Measurements from ENCODE around the gene DSG1.
"Not testable (repeated sequence)": the region's sequence is repeated elsewhere in the genome, so short reads cannot be mapped to it uniquely, and the experiment has no call there.

The DSG1 gene

DNA sequence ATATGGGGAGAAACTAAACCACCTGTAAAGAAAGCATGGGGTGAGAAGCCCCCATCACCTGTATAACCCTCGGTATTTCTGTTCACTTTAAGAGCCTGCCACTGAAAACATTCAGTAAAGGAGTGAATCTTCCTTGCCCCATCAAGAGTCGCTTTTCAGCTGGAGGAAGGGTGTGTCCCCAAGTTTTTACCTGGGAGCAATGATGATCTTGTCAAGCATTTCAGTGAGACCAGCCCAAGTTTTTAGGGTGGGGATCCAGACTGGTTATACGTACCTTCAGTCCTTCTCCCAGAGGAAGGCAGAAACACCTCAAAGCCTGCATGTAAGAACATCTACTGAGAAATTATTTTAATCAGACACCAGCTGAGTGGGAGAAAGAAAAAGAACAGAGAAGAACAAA lies at the start of gene DSG1:
Gene DSG1, plus strand, starts transcription at position 301 of the 400 bp plus-strand sequence. CDS start 141 bp downstream, outside the sequence.
- DNase-seq (ENCODE audit: low spot score), result no peak

DNA sequence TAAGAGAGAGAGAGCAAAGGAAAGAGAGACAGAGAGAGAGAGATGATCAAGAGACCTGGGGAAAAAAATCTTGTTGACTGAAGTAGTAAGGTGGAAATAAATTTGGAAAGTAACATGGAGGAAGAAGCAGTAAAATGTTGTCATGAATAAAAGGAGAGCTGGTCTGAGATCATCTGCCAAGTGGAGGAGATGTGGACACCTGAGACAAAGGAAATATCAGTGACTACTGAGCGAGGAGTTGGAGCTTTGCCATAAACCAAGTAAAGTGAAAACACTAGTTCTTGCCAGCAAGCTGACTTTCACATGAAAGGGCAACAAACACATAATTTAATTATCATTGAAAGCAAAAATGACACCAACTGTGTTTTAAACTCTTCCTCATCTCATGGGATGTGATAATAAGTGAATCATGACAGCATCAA lies 49.0 kb upstream of the DSG1 start:
- DNase-seq (ENCODE audit: low spot score), result no peak

DNA sequence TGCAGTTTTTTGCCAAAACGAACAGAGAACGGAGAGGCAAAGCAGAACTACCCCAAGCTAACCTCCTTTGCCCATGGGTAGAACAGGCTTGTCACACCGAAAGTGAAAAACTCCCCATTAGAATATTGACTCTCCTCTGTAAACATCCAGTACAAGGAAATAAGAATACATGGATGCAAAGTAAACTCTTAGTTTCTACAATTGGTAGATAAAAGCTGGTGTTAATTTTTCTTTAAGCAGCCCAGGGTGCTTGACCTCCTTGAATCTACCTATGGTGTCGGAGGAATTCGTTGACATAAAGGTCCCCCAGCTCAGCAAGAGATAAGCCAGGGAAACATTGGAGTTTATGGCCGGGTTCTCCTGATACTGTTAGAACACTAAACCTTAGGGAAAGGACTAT lies 48.4 kb upstream of the DSG1 start:
- no peak for DNase-seq (ENCODE audit: low spot score)

DNA sequence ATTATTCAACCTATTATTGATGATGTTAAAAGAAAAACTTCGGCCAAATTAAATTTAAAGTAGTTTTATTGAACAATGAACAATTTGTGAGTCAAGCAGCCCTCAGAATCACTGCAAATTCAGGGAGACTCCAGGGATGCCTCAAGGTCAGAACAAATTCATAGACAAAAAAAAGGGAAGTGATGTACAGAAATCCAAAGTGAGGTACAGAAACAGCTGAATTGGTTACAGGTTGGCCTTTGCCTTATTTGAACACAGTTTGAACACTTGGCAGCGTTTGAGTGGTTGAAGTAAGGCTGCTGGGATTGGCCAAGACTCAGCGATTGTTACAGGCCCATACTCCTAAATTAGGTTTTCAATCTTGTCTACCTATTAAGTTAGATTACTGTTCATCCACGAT lies 47.4 kb upstream of the DSG1 start:
- no peak for DNase-seq (ENCODE audit: low spot score)

DNA sequence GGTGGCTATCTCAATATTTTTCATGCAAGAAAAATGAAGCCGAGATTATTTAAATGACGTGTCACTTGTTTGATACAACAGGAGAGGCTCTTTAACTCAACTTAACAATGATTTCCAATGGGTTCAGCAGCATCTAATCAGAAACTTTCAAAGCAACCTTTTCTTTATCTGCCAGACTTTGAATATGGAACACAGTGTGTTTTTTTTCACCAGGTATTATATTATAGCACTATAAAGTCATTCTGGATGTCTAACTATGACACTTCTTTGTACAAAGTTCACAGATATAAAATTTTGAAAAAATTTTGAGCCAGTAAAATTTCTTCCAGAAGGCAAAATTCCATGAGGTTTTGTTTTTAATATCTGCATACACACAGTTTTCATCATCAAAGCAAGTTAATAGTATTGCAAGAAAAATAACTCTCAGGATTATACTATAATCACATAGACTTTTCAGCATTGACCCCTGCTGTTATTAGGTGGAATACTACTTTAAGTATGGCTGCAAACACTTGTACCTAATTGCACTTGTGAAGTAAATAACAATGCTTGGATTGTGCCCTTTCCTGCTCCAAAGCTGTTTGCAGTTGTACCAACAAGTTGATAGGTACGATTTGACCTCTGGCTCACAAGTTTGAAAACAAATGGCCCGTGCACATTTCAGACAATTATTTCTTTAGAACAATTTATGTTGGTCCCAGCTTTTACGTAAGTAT lies 44.0 kb upstream of the DSG1 start:
- no peak for DNase-seq (ENCODE audit: low spot score)

DNA sequence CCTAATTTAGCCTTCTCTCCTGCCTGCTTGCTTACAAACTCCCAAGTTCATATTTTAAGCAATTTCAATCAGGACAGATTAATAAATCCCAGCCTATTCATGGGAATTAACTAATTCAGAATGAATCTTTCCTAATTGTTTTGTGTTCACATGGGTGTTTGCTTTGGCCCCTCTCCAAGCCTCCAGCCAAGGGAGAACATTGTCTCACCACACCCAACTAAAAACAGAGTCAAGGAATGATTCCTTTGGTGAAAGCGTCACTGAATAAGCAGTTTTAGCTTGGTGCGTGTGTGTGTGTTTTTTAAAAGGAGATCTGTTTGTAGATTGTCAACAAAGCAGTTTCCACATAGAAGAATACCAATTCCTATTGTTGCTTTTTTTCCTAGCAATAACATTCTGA lies 43.0 kb upstream of the DSG1 start:
- DNase-seq (ENCODE audit: low spot score), result no peak

DNA sequence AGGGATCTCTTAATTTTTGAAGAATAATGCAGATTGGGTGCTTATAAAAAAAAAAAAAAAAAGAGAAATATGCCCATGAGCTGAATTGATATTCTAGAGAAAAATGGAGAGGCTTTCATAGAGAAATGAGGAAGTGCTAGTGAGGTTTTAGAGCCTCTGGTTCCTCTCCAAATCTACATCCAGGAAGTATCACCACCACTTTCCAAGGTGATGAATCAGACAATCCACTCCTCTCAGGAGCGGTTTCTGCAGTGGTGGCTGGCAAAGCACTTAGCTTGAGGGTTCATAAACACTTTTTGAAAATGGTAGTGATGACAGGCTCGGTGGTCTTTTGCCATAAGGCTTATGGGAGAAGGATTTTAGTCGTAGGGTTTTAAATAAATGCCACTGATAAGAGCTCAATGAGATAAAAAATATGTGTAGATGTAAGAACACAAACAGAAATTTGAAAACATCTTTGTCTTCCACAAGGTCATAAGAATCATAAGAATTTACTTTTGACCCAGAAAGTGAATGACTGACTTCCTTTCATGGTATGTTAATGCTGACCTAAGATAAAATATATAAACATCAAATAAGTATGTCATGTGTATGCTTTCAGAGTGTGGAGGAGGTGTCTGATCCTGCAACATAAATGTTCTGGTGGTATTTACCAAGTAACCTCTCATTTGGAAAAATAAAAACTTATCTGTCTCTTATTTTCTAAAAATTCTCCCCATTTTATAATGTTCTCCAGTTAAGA lies 42.1 kb upstream of the DSG1 start:
- no peak for DNase-seq (ENCODE audit: low spot score)

DNA sequence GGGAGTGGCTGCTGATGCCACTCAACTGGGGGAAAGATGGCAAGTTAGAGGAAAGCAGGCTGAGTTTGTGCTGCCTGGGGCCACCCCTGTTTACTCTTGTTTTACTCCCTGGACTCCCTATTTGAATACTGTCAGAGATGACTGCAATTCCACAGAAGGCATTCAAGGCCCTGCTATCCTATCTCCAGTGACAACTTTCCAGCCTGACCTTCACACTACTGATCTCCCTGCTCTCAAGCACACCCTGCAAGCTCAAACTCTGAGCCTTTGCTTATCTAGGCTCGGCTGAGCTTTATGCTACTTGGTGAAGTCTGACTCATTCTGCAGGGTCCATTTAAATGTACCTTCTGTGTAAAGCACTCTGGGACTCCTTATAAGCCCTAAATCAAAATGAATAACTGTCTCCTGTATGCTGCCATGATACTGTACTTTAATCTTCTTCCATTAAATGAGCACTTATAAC lies 39.3 kb upstream of the DSG1 start:
- DNase-seq (ENCODE audit: low spot score), result no peak

DNA sequence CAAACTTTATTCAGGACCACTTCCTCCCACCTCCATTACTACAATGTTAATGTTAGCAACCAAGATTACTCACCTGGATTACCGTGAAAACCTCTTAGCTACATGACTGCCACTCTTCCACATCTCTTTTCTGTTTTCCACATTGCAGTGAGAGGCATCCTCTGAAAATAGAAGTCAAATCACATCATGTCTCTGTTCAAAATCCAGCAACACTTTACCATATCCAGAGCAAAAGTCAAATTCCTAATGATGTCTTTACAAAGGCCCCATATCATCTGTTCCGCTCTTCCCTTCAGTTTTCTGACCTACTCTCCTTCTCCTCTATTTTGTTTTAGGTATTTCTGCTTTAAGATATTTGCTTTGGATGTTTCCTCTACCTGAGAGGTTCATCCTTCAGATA lies 37.5 kb upstream of the DSG1 start:
- no peak for DNase-seq (ENCODE audit: low spot score)

DNA sequence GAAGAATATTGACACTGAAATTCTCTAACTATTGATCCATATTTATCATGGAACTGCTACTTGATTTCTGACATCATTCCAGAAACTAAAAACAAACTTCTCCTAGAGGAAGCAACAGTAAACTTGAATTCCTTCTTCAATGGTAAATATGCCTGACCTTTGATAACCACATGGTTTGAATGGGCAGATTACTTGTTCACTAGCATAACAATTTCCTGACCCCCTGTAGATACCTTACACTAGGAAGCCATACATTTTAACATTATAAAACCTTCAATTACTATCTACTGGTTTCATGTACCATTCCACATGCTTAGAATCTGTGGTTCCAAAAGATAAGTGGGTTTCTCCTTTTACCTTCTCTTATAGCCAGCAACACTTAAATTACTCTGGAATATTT lies 36.5 kb upstream of the DSG1 start:
- no peak for DNase-seq (ENCODE audit: low spot score)

DNA sequence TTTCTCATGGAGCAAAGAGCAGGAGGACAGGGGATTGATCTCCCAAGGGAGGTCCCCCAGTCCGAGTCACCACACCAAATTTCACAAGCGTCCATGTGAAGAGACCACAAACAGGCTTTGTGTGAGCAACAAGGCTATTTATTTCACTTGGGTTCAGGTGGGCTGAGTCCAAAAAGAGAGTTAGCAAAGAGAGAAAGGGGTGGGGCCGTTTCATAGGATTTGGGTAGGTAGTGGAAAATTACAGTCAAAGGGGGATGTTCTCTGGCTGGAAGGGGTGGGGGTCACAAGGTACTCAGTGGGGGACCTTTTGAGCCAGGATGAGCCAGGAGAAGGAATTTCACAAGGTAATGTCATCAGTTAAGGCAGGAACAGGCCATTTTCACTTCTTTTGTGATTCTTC lies 28.5 kb upstream of the DSG1 start:
- DNase-seq (ENCODE audit: low spot score), result not testable (repeated sequence)

DNA sequence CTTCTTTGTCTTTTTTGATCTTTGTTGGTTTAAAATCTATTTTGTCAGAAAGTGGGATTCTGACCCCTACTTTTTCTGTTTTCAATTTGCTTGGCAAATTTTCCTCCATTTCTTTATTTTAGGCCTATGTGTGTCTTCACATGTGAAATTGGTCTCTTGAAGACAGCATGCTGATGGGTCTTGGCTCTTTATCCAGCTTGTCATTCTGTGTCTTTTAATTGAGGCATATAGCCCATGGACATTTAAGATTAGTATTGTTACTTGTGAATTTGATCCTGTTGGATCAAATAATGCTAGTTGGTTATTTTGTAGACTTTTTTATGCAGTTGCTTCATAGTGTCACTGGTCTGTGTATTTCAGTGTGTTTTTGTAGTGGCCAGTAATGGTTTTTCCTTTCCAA lies 26.3 kb upstream of the DSG1 start:
- no peak for DNase-seq (ENCODE audit: low spot score)

DNA sequence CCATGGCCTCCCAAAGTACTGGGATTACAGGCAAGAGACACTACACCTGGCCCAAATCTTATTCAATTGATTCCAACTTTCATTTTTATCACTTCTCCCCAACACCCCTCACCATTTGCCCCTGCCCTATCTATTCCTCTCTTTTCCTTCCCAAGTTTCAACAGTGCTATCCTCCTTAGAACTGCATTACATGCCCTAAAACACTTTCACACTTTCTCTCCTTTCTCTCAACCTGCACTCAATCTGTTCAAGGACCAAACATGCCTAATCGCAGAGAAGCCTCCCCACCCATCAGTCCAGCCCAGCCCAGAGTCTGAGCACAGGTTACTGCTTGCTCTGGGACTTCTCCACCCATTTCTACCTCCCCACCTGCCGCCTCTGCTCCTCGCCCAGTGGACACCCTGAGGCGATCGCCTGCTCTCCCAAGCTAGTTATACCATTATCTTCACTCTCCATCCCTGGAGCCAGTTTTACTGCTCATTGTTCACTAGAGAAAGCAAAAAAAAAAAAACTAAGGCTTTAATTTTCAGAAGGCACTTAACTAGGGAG lies 23.7 kb upstream of the DSG1 start:
- no peak for DNase-seq (ENCODE audit: low spot score)

DNA sequence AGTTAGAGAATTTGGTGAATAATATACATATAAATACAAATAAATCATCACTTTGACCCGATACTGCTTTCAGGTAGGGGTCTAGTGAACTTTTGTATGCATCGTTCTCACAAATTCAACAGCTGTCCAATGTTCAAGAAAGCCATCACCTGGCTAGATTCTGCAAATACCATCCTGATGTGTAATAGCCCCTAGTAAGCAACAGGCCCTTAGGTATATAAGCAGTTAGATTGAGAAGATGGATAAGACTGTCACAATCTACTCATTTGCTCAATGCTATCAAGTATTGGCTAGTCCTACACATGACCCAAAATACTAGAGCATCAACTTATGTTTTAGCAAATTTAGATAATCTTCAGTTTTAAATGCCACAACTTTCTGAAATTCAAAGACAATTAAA lies 20.7 kb upstream of the DSG1 start:
- no peak for DNase-seq (ENCODE audit: low spot score)

DNA sequence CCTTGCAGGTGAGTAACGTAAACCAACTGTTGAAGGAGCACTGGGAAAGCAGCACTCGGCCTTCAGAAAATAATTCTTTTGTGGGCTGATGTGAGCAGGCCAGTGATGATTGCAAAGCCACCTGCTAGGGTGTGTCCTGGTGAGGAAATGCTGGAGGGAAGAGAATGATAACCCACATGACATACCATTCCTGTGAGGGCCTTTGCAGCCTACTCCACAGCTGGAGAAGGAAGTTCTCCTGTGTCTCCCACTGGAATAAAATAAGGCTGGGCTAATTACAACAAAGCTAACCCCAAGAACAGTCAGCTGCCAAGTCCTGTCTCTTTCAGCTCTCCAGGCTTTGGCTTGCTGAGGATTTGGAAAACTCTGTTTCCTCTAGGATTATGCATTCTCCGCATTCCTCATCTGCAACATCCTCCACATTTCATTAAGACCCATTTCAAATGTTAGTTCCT lies 16.7 kb upstream of the DSG1 start:
- no peak for DNase-seq (ENCODE audit: low spot score)

DNA sequence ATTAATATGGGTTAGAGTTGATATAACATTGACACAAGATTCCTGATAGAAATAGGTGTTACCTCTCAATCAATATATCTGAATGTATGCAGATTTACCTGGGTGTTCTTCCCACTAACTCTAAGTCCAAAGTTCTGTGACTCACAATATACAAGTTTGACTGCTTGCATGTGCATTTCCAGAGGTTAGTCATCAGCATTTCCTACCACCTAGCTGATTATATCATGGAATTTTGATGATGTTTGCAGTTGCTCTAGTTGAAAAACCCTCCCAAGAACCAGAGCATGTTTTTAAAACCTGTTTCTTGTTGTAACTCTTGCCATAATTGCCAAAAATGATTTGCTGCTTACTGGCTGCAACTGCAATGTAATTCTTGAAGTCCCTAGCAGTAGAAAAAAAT lies 15.0 kb upstream of the DSG1 start:
- no peak for DNase-seq (ENCODE audit: low spot score)

DNA sequence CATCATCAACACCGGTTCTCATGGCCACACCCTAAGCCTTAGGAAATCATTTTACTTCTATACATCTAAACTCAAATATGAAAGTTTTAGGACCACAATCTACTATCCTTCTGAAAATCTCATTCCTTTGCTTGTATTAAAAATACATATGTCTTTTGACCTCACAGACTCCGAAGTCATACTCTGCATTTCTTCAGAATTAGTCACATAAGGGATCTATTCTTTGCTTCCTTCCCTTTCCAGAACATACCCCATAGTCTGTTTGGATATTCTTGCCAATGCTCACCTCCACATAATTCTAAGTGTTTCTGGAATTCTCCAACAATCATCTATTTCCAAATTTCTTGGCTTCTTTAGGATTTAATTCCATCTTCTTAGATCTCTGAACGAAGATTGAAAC lies 14.2 kb upstream of the DSG1 start:
- DNase-seq (ENCODE audit: low spot score), result no peak

DNA sequence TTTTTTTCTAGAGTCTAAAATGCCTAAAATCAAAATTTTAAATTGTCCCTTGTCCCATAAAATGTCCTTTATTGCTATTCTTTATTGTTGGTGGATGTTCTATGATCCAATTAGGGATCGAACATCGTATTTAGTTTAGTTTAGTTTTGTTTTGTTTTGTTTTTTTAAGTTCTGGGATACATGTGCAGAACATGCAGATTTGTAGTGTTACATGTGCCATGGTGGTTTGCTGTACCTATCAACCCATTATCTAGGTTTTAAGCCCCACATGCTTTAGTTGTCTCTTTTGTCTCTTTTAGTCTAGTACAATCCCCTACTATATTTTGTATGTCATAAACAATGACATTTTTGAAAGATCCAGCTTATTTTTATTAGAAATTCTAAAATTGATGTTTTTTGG lies 8.8 kb upstream of the DSG1 start:
- no peak for DNase-seq (ENCODE audit: low spot score)

DNA sequence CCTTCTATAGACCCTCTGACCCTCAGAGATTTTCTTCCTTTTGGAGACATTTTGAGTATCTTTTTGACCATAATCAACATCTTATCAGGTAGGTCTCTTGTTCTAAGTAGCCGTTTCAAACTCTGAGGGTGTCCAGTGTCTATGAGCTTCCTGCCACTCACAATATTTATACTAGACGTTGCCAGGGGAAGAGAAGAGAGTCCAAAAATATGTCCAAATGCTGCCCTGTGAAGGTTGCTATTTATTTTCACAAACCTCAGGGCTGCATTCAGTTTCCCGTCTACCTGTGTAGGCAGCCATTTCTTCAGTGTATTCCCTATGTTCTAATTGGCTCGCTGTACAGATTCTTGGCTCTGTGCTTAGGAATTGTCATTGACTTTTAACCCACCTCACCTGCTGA lies 986 bp upstream of the DSG1 start:
- DNase-seq (ENCODE audit: low spot score), result no peak

DNA sequence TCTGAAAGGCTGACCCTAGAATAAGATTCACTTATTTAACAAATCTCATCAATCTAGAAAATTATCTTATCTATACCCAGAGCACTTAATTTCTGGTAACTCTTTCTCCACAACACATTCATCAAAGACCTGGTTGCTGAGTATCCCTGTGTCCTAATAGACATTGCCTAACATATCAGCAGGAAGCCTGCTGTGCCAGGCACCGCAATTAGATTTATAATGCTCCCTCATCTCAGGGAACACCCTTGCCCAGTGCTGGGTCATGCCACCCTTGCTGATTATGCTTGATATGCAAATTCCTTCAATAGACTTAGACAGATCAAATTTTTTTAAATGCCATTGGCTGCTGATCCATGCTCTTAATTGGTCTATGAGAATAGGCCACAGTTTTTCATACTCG lies 3.8 kb downstream of the DSG1 start:
- no peak for DNase-seq (ENCODE audit: low spot score)

DNA sequence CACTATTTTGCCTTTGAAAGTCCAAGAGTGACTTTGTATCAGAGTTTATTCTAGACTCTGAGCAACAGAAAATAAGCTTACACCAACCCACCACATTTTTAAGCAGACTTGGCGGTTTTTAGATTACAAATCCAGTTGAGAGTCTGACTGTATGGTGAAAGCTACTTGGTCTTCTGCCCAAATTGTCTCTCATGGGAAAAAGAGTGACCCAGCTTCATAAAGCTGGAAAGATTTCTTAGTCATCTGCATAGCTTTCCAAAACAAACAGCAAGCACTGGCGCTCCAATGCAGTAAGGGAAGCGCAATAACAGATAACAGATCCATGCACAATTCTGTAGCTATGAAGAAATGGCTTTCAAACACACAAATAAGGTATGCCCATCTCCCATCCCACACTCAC lies 7.1 kb downstream of the DSG1 start:
- DNase-seq (ENCODE audit: low spot score), result peak; percentile 2

DNA sequence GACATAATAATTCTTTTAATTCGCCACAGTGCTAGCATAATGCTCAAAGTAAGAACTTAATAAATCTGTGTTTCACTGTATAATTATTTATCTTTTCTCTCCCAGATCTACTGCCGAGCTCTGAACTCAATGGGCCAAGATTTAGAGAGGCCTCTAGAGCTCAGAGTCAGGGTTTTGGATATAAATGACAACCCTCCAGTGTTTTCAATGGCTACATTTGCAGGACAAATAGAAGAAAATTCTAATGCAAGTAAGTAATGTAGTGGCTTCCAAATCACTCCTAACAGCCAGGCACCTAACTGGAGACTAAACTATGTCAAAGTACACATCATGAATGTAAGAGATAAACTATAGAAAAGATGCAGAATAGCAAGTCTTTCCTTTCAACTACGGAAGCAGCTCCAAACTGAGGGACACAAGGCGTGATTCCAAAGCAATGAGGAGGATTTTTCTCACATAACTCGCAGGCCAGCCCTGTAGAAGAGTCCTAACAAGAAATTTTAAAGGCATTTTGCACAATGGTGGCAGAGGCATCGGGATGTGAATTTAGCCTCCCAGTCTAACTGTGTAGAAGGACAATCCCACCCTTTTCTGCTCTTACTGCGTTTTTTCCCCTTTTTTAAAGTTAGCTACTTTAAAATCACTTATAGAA lies 12.0 kb downstream of the DSG1 start:
- no peak for DNase-seq (ENCODE audit: low spot score)

DNA sequence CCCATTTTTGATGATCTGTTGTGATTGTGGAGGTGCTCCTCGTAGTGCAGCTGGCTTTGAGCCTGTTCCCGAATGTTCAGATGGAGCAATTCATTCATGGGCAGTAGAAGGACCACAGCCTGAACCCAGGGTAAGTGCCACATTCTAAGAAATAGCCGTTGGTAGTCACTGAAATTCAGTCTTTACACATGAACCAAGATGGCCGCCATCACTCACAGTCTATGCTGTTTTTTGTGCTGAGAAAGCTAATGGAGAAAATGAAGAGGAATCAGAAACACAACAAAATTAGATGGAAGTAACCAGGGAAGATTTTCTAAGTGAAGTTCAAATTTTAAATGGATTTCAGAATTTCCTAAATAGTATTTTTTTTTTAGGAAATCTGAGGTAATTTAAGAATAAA lies 25.5 kb downstream of the DSG1 start:
- no peak for DNase-seq (ENCODE audit: low spot score)
